Nephron progenitor cell (in vitro differentiated cells): ENCODE data around the gene S100A4.
"Not testable (repeated sequence)": the region's sequence is repeated elsewhere in the genome, so short reads cannot be mapped to it uniquely, and the experiment has no call there.

Source experiments
- DNase-seq: peaks from one replicate; pipeline ENCODE4 v3.0.0; 2021
- H3K27ac Mint-ChIP-seq: 2 replicates; pipeline ENCODE4 v1.8.0; 2021; ENCODE audit warnings: mild to moderate bottlenecking, moderate library complexity, mixed read lengths
- H3K27me3 Mint-ChIP-seq: 2 replicates; pipeline ENCODE4 v1.8.0; 2021; ENCODE audit warnings: mild to moderate bottlenecking, low read depth, mixed read lengths; ENCODE audit not compliant: poor library complexity
- H3K36me3 Mint-ChIP-seq: 2 replicates; pipeline ENCODE4 v1.8.0; 2021; ENCODE audit warnings: low read depth, mixed read lengths
- H3K4me1 Mint-ChIP-seq: 2 replicates; pipeline ENCODE4 v1.8.0; 2021; ENCODE audit warnings: mixed read lengths
- H3K4me3 Mint-ChIP-seq: 2 replicates; pipeline ENCODE4 v1.8.0; 2021; ENCODE audit warnings: mild to moderate bottlenecking, moderate library complexity, mixed read lengths
- H3K9me3 Mint-ChIP-seq: 2 replicates; pipeline ENCODE4 v1.8.0; 2021; ENCODE audit warnings: mild to moderate bottlenecking, moderate library complexity, mixed read lengths
- CTCF ChIP-seq: fragments of 200-600 bp; sonication (generic); IDR thresholded peaks from 2 replicates; pipeline ENCODE4 v1.5.0; 2021; ENCODE audit warnings: antibody characterized with exemption

The S100A4 gene

GRCh38 chr1:153527023-153527682 is 18.5 kb downstream of the S100A4 start:
- H3K27me3 Mint-ChIP-seq: peaks cover 7% of the 10 kb centered on the region
- H3K9me3 Mint-ChIP-seq: peaks cover 4% of the 10 kb centered on the region
- no peak overlapping the region for H3K4me3 Mint-ChIP-seq
- H3K4me1 Mint-ChIP-seq: peaks cover 14% of the 10 kb centered on the region
- TF ChIP-seq CTCF: no peak
- H3K36me3 Mint-ChIP-seq: no peaks in the 10 kb centered on the region
- no peak overlapping the region for H3K27ac Mint-ChIP-seq
- no peak for DNase-seq

- Mint-ChIP-seq H3K36me3 (no peaks in the 10 kb centered on the region), H3K4me3 (no peak overlapping the region), H3K9me3 (peaks cover 4% of the 10 kb centered on the region), H3K4me1 (peaks cover 13% of the 10 kb centered on the region), H3K27me3 (peaks cover 7% of the 10 kb centered on the region), H3K27ac (no peak overlapping the region)
- DNase-seq: no peak
- no peak for TF ChIP-seq CTCF
Measured at GRCh38 chr1:153526132-153526543, 19.5 kb downstream of the S100A4 start.

GRCh38 chr1:153525088-153525728 is 20.4 kb downstream of the S100A4 start:
- H3K36me3 Mint-ChIP-seq: no peaks in the 10 kb centered on the region
- H3K4me1 Mint-ChIP-seq: peaks cover 13% of the 10 kb centered on the region
- peaks cover 4% of the 10 kb centered on the region for H3K9me3 Mint-ChIP-seq
- TF ChIP-seq CTCF: no peak
- peaks cover 7% of the 10 kb centered on the region for H3K27me3 Mint-ChIP-seq
- H3K27ac Mint-ChIP-seq: no peak overlapping the region
- H3K4me3 Mint-ChIP-seq: no peak overlapping the region
- DNase-seq: no peak

GRCh38 chr1:153522353-153523048 is 23.1 kb downstream of the S100A4 start:
- not testable (repeated sequence) for H3K27ac Mint-ChIP-seq, H3K4me3 Mint-ChIP-seq, H3K9me3 Mint-ChIP-seq, H3K27me3 Mint-ChIP-seq, H3K36me3 Mint-ChIP-seq, DNase-seq
- H3K4me1 Mint-ChIP-seq: peaks cover 18% of the 10 kb centered on the region

GRCh38 chr1:153521808-153522207 is 23.8 kb downstream of the S100A4 start:
- H3K4me1 Mint-ChIP-seq: peaks cover 14% of the 10 kb centered on the region
- not testable (repeated sequence) for DNase-seq, H3K36me3 Mint-ChIP-seq, H3K27me3 Mint-ChIP-seq, H3K4me3 Mint-ChIP-seq, H3K9me3 Mint-ChIP-seq, H3K27ac Mint-ChIP-seq

GRCh38 chr1:153520818-153521476 is 24.7 kb downstream of the S100A4 start:
- Mint-ChIP-seq H3K27ac (no peak overlapping the region), H3K27me3 (no peaks in the 10 kb centered on the region), H3K9me3 (peaks cover 4% of the 10 kb centered on the region), H3K36me3 (no peaks in the 10 kb centered on the region), H3K4me1 (peaks cover 5% of the 10 kb centered on the region), H3K4me3 (no peak overlapping the region)
- no peak for TF ChIP-seq CTCF
- DNase-seq: no peak

GRCh38 chr1:153520137-153520691 is 25.4 kb downstream of the S100A4 start:
- not testable (repeated sequence) for H3K9me3 Mint-ChIP-seq, H3K27ac Mint-ChIP-seq, H3K4me1 Mint-ChIP-seq, H3K27me3 Mint-ChIP-seq, H3K4me3 Mint-ChIP-seq, H3K36me3 Mint-ChIP-seq, DNase-seq
